Keratinocyte (primary cell): Measurements from ENCODE around the gene EXOSC1.

ENCODE experiments used
- EZH2 ChIP-seq: IDR thresholded peaks from one replicate; pipeline ENCODE4 v1.6.1; 2012; ENCODE audit warnings: inconsistent platforms, mild to moderate bottlenecking, low read length, moderate library complexity
- TF ChIP-seq, protein P1 (sequence below), 3 experiments: IDR thresholded peaks in 1 of 3; conservative IDR thresholded peaks in 1 of 3; optimal IDR thresholded peaks in 1 of 3; 2 replicates in 2 of 3; 3 replicates in 1 of 3; pipeline versions ENCODE3 to v1.5.1; 2011; ENCODE audit warnings: low read length in 3 of 3, mild to moderate bottlenecking in 3 of 3, moderate library complexity in 2 of 3, control low read depth in 1 of 3, inconsistent platforms in 1 of 3; ENCODE audit not compliant: insufficient read depth in 2 of 3; ENCODE audit errors: extremely low read depth in 1 of 3

DNA sequence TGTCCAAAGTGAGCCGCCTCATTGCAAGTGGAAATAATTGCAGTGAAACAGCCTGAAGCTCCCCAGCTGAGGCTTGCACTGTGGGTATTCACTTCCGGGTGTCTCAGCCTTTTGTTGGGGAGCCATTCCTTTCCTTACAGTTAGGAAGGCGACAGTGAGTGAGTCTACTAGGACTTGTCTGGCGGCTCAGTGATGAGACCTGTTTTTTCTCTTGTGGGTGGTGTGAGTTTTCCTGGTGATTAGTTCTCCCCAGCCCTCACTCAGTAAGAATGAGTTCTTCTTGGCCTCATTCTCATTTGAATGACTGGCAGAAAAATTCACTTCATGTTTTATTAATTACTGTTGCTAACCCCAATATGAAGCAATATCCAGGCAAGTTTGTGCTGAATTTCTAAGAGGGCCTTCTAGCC, 17.2 kb downstream of the EXOSC1 start:
- TF ChIP-seq, protein P1, sequence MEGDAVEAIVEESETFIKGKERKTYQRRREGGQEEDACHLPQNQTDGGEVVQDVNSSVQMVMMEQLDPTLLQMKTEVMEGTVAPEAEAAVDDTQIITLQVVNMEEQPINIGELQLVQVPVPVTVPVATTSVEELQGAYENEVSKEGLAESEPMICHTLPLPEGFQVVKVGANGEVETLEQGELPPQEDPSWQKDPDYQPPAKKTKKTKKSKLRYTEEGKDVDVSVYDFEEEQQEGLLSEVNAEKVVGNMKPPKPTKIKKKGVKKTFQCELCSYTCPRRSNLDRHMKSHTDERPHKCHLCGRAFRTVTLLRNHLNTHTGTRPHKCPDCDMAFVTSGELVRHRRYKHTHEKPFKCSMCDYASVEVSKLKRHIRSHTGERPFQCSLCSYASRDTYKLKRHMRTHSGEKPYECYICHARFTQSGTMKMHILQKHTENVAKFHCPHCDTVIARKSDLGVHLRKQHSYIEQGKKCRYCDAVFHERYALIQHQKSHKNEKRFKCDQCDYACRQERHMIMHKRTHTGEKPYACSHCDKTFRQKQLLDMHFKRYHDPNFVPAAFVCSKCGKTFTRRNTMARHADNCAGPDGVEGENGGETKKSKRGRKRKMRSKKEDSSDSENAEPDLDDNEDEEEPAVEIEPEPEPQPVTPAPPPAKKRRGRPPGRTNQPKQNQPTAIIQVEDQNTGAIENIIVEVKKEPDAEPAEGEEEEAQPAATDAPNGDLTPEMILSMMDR (optimal IDR thresholded peaks at IDR 0.05 in 1 of 3, IDR thresholded peaks at IDR 0.05 in 1 of 3, conservative IDR thresholded peaks at IDR 0.05 in 1 of 3; ENCODE audit: extremely low read depth in 1 of 3, insufficient read depth in 2 of 3, low read length in 3 of 3), result no peak
- TF ChIP-seq EZH2, result no peak
